CD4-positive, CD25-positive, alpha-beta regulatory T cell (primary cell): Measurements from ENCODE around the gene CPEB1. TPM values are rescaled to one million over a fixed set of nuclear protein-coding genes. Genes with fewer than 3 reads are reported as not detected.

Experiments
- ATAC-seq, 2 donors: fragments of 150-1000 bp; cut with Tn5 transposase; one replicate each; pipeline ENCODE4 v1.10.0; 2021; ENCODE audit warnings: low read depth in 2 of 2, moderate number of reproducible peaks in 2 of 2, moderate library complexity in 1 of 2
- DNase-seq, 3 donors: peaks; one replicate each; pipeline versions ENCODE4 v3.0.0 to v3.0.0-alpha.2; 2012 to 2022; ENCODE audit warnings: mixed read lengths in 1 of 3
- H3K27ac ChIP-seq: one replicate; pipeline ENCODE4 v1.7.0; 2013; ENCODE audit warnings: mild to moderate bottlenecking, low read length; ENCODE audit not compliant: insufficient read depth, poor library complexity, severe bottlenecking
- H3K27me3 ChIP-seq: one replicate; pipeline ENCODE4 v1.7.0; 2013; ENCODE audit warnings: low read length; ENCODE audit not compliant: control insufficient read depth, insufficient read depth
- H3K36me3 ChIP-seq: one replicate; pipeline ENCODE4 v1.7.0; 2013; ENCODE audit warnings: mild to moderate bottlenecking, low read length, moderate library complexity; ENCODE audit not compliant: control insufficient read depth, insufficient read depth
- H3K4me1 ChIP-seq: 2 replicates; pipeline ENCODE4 v1.7.0; 2013; ENCODE audit warnings: mild to moderate bottlenecking, low read length; ENCODE audit not compliant: insufficient read depth, control insufficient read depth, poor library complexity, severe bottlenecking
- H3K4me3 ChIP-seq: one replicate; pipeline ENCODE4 v1.7.0; 2013; ENCODE audit warnings: low read depth, mild to moderate bottlenecking, low read length, moderate library complexity
- H3K9me3 ChIP-seq, 2 experiments: 1 replicate in 1 of 2; 2 replicates in 1 of 2; pipeline ENCODE4 v1.7.0; 2013; ENCODE audit warnings: low read length in 2 of 2, mild to moderate bottlenecking in 1 of 2, moderate library complexity in 1 of 2; ENCODE audit not compliant: control insufficient read depth in 2 of 2
- H3K27ac Mint-ChIP-seq, 3 donors: one replicate each; pipeline ENCODE4 v1.8.0; 2020 to 2022; ENCODE audit warnings: mild to moderate bottlenecking in 3 of 3, mixed read lengths in 3 of 3, moderate library complexity in 2 of 3
- H3K27me3 Mint-ChIP-seq: one replicate; pipeline ENCODE4 v1.8.0; 2022; ENCODE audit warnings: mild to moderate bottlenecking, mixed read lengths
- H3K36me3 Mint-ChIP-seq: one replicate; pipeline ENCODE4 v1.8.0; 2020; ENCODE audit warnings: mixed read lengths
- H3K4me1 Mint-ChIP-seq, 4 donors: one replicate each; pipeline ENCODE4 v1.8.0; 2020 to 2022; ENCODE audit warnings: mixed read lengths in 4 of 4, mild to moderate bottlenecking in 1 of 4
- H3K4me3 Mint-ChIP-seq, 4 donors: one replicate each; pipeline ENCODE4 v1.8.0; 2020 to 2022; ENCODE audit warnings: mild to moderate bottlenecking in 4 of 4, mixed read lengths in 4 of 4, moderate library complexity in 3 of 4
- H3K9me3 Mint-ChIP-seq, 7 donors: one replicate each; pipeline ENCODE4 v1.8.0; 2020 to 2022; ENCODE audit warnings: mixed read lengths in 7 of 7, mild to moderate bottlenecking in 3 of 7, moderate library complexity in 2 of 7
- polyA plus RNA-seq, 4 donors: library from polyadenylated mRNA; unstranded; fragments of 300-500 nt; fragmentation: Illumina TruSeq; gene quantifications; one replicate each; pipeline ENCODE4 v1.2.3, GENCODE V29; 2021
- total RNA-seq: library from RNA; stranded (reverse); gene quantifications from one replicate; pipeline ENCODE4 v1.2.3, GENCODE V29; 2022

Gene CPEB1
- not detected for total RNA-seq
- polyA plus RNA-seq, result under 1 TPM in 3 of 4 donors, not detected in 1; 0.09 to 0.68 (median 0.60) TPM

- Mint-ChIP-seq H3K36me3 (no peaks in the 10 kb centered on the region), H3K27ac (no peak within 1 kb of the TSS), H3K4me3 (peak within 1 kb of the TSS; percentile 72 to 95 (median 78)), H3K27me3 (peaks cover 67% of the 10 kb centered on the region), H3K9me3 (peaks cover 0 to 4% (median 0%) of the 10 kb centered on the region in 7 donors), H3K4me1 (peaks cover 0 to 8% (median 0%) of the 10 kb centered on the region in 4 donors)
- Histone ChIP-seq H3K27me3 (peaks cover 11% of the 10 kb centered on the region), H3K4me3 (no peak within 1 kb of the TSS), H3K36me3 (no peaks in the 10 kb centered on the region), H3K27ac (no peak within 1 kb of the TSS), H3K4me1 (peaks cover 20% of the 10 kb centered on the region), H3K9me3 (no peaks in the 10 kb centered on the region)
- DNase-seq (peak; percentile 9 to 17 (median 13)), ATAC-seq (peak; percentile 26 to 58)
Measured at GRCh38 chr15:82647045-82647834, at the start of gene CPEB1. CPEB1 (minus strand) TSS chr15:82647363; CDS start chr15:82628459, 18,904 bp downstream.

GRCh38 chr15:82692171-82692570, 45.0 kb upstream of the CPEB1 start:
- Mint-ChIP-seq H3K36me3 (no peaks in the 10 kb centered on the region), H3K27ac (no peak overlapping the region), H3K9me3 (peaks cover 0 to 4% (median 0%) of the 10 kb centered on the region in 7 donors), H3K4me1 (no peaks in the 10 kb centered on the region), H3K27me3 (peaks cover 6% of the 10 kb centered on the region), H3K4me3 (no peak overlapping the region)
- H3K27ac ChIP-seq, result no peak overlapping the region
- H3K4me1 ChIP-seq, result no peaks in the 10 kb centered on the region
- no peak for DNase-seq
- H3K27me3 ChIP-seq, result no peaks in the 10 kb centered on the region
- no peaks in the 10 kb centered on the region for H3K9me3 ChIP-seq
- H3K36me3 ChIP-seq, result no peaks in the 10 kb centered on the region
- H3K4me3 ChIP-seq, result no peak overlapping the region
- ATAC-seq, result no peak

GRCh38 chr15:82689147-82689546, 42.0 kb upstream of the CPEB1 start:
- no peak overlapping the region for H3K4me3 Mint-ChIP-seq

GRCh38 chr15:82688691-82689090, 41.5 kb upstream of the CPEB1 start:
- Mint-ChIP-seq H3K36me3 (no peaks in the 10 kb centered on the region), H3K27ac (no peak overlapping the region), H3K4me3 (no peak overlapping the region), H3K9me3 (peaks cover 0 to 4% (median 0%) of the 10 kb centered on the region in 7 donors), H3K4me1 (no peaks in the 10 kb centered on the region), H3K27me3 (peaks cover 13% of the 10 kb centered on the region)
- Histone ChIP-seq H3K27ac (no peak overlapping the region), H3K27me3 (no peaks in the 10 kb centered on the region), H3K9me3 (no peaks in the 10 kb centered on the region), H3K4me1 (no peaks in the 10 kb centered on the region), H3K36me3 (no peaks in the 10 kb centered on the region), H3K4me3 (no peak overlapping the region)
- ATAC-seq (no peak), DNase-seq (no peak)

More at GRCh38 chr15:82689147-82689546, 42.0 kb upstream of the CPEB1 start:
- Mint-ChIP-seq H3K4me1 (no peaks in the 10 kb centered on the region), H3K27ac (no peak overlapping the region), H3K36me3 (no peaks in the 10 kb centered on the region), H3K27me3 (peaks cover 12% of the 10 kb centered on the region), H3K9me3 (peaks cover 0 to 4% (median 0%) of the 10 kb centered on the region in 7 donors)
- no peak overlapping the region for H3K27ac ChIP-seq
- ATAC-seq (no peak), DNase-seq (no peak)
- no peaks in the 10 kb centered on the region for H3K9me3 ChIP-seq
- no peak overlapping the region for H3K4me3 ChIP-seq
- no peaks in the 10 kb centered on the region for H3K27me3 ChIP-seq
- H3K36me3 ChIP-seq, result no peaks in the 10 kb centered on the region
- H3K4me1 ChIP-seq, result no peaks in the 10 kb centered on the region

- H3K4me3 ChIP-seq, result peak overlapping the region; percentile 57
- Mint-ChIP-seq H3K4me1 (peaks cover 0 to 19% (median 7%) of the 10 kb centered on the region in 4 donors), H3K27ac (peak overlapping the region in 2 of 3 donors; percentile 97), H3K36me3 (no peaks in the 10 kb centered on the region), H3K4me3 (peak overlapping the region; percentile 91 to 96 (median 94)), H3K27me3 (peaks cover 26% of the 10 kb centered on the region), H3K9me3 (no peaks in the 10 kb centered on the region)
- no peaks in the 10 kb centered on the region for H3K27me3 ChIP-seq
- H3K27ac ChIP-seq, result no peak overlapping the region
- peaks cover 17% of the 10 kb centered on the region for H3K4me1 ChIP-seq
- DNase-seq (no peak), ATAC-seq (no peak)
- H3K36me3 ChIP-seq, result no peaks in the 10 kb centered on the region
- H3K9me3 ChIP-seq, result no peaks in the 10 kb centered on the region
Measured at GRCh38 chr15:82681371-82681770, 34.2 kb upstream of the CPEB1 start.

- Histone ChIP-seq H3K9me3 (no peaks in the 10 kb centered on the region), H3K27me3 (no peaks in the 10 kb centered on the region), H3K36me3 (no peaks in the 10 kb centered on the region), H3K27ac (peak overlapping the region; percentile 68), H3K4me3 (peak overlapping the region; percentile 57), H3K4me1 (peaks cover 17% of the 10 kb centered on the region)
- Mint-ChIP-seq H3K36me3 (no peaks in the 10 kb centered on the region), H3K4me3 (peak overlapping the region; percentile 91 to 96 (median 94)), H3K27me3 (peaks cover 26% of the 10 kb centered on the region), H3K4me1 (peaks cover 0 to 19% (median 7%) of the 10 kb centered on the region in 4 donors), H3K27ac (peak overlapping the region; percentile 91 to 97 (median 97)), H3K9me3 (no peaks in the 10 kb centered on the region)
- DNase-seq, result peak; percentile 70 to 83 (median 81)
- peak; percentile 90 to 95 for ATAC-seq
Measured at GRCh38 chr15:82680200-82681102, 33.3 kb upstream of the CPEB1 start.

GRCh38 chr15:82679626-82680199, 32.5 kb upstream of the CPEB1 start:
- H3K27ac ChIP-seq, result no peak overlapping the region
- Mint-ChIP-seq H3K9me3 (no peaks in the 10 kb centered on the region), H3K27ac (peak overlapping the region in 2 of 3 donors; percentile 62 to 97), H3K4me3 (peak overlapping the region; percentile 87 to 95 (median 92)), H3K36me3 (no peaks in the 10 kb centered on the region), H3K4me1 (peaks cover 0 to 19% (median 7%) of the 10 kb centered on the region in 4 donors), H3K27me3 (peaks cover 30% of the 10 kb centered on the region)
- DNase-seq (no peak), ATAC-seq (no peak)
- no peak overlapping the region for H3K4me3 ChIP-seq
- H3K27me3 ChIP-seq, result no peaks in the 10 kb centered on the region
- no peaks in the 10 kb centered on the region for H3K9me3 ChIP-seq
- peaks cover 17% of the 10 kb centered on the region for H3K4me1 ChIP-seq
- H3K36me3 ChIP-seq, result no peaks in the 10 kb centered on the region
